H1 (cell line): ENCODE measurements around the gene SORBS1. TPM values are rescaled to one million over a fixed set of nuclear protein-coding genes. Genes with fewer than 3 reads are reported as not detected.

ENCODE experiments used
- CTCF ChIA-PET: fragments of 300-600 bp; sonication (Branson Sonifier 250); formaldehyde crosslinking; loops from one replicate; lab custom pipeline; 2021; ENCODE audit not compliant: partially characterized antibody; lab: Charles Lee
- POLR2A ChIA-PET: fragments of 300-600 bp; sonication (Branson Sonifier 250); formaldehyde crosslinking; loops from one replicate; lab custom pipeline; 2021; ENCODE audit warnings: inconsistent platforms; ENCODE audit not compliant: partially characterized antibody; lab: Charles Lee
- DNase-seq, 2 experiments: peaks; one replicate each; pipeline versions ENCODE4 v3.0.0 to v3.0.0-alpha.2; 2010 to 2022; ENCODE audit warnings: low spot score in 2 of 2, low read depth in 1 of 2, mixed read lengths in 1 of 2
- FAIRE-seq: peaks from 2 replicates; lab custom pipeline; 2011; peaks lifted over from hg19 to GRCh38; lab: Jason Lieb, UNC
- H2AFZ ChIP-seq: 2 replicates; pipeline ENCODE4 v1.8.1; 2012; ENCODE audit warnings: low read length, inconsistent platforms
- H2AK5ac ChIP-seq: 2 replicates; pipeline ENCODE4 v1.6.1; 2013; ENCODE audit warnings: low read depth, low read length
- H2BK120ac ChIP-seq: replicated peaks from 2 replicates; pipeline ENCODE3; 2013; ENCODE audit warnings: low read depth, low read length, inconsistent platforms
- H2BK12ac ChIP-seq: 2 replicates; pipeline ENCODE4 v1.6.1; 2013; ENCODE audit warnings: low read depth, low read length
- H2BK15ac ChIP-seq: 2 replicates; pipeline ENCODE4 v1.6.1; 2013; ENCODE audit warnings: low read length
- H2BK20ac ChIP-seq: 2 replicates; pipeline ENCODE4 v1.6.1; 2013; ENCODE audit warnings: low read length
- H2BK5ac ChIP-seq: 2 replicates; pipeline ENCODE4 v1.6.1; 2013; ENCODE audit warnings: low read depth, low read length
- H3K14ac ChIP-seq: 2 replicates; pipeline ENCODE4 v1.6.1; 2013; ENCODE audit warnings: inconsistent platforms; ENCODE audit not compliant: insufficient read length
- H3K18ac ChIP-seq: 2 replicates; pipeline ENCODE4 v1.6.1; 2013; ENCODE audit warnings: low read length; ENCODE audit errors: extremely low read depth
- H3K23ac ChIP-seq: 2 replicates; pipeline ENCODE4 v1.6.1; 2013; ENCODE audit warnings: inconsistent platforms; ENCODE audit not compliant: insufficient read length
- H3K23me2 ChIP-seq: 2 replicates; pipeline ENCODE4 v1.6.1; 2013; ENCODE audit warnings: low read depth, low read length
- H3K27ac ChIP-seq: 2 replicates; pipeline ENCODE4 v1.6.1; 2011; ENCODE audit warnings: low read depth, low read length, inconsistent platforms
- H3K27me3 ChIP-seq, 4 experiments: replicated peaks in 1 of 4; 1 replicate in 1 of 4; 2 replicates in 3 of 4; pipeline versions ENCODE4 v1.6.1 to v1.8.1; 2011 to 2013; ENCODE audit warnings: low read length in 3 of 4, mild to moderate bottlenecking in 3 of 4, inconsistent platforms in 2 of 4, mixed read lengths in 2 of 4, moderate library complexity in 1 of 4; ENCODE audit not compliant: control insufficient read depth in 3 of 4, insufficient read depth in 3 of 4; ENCODE audit errors: extremely low read depth in 1 of 4
- H3K36me3 ChIP-seq, 4 experiments: 2 replicates each; pipeline versions ENCODE4 v1.6.1 to v1.8.1; 2011 to 2013; ENCODE audit warnings: mild to moderate bottlenecking in 4 of 4, low read length in 3 of 4, moderate library complexity in 2 of 4, control low read depth in 1 of 4, inconsistent platforms in 1 of 4; ENCODE audit not compliant: insufficient read depth in 4 of 4, control insufficient read depth in 2 of 4
- H3K4ac ChIP-seq: replicated peaks from 2 replicates; pipeline ENCODE3; 2013; ENCODE audit warnings: low read length, low read depth, mixed read lengths, inconsistent platforms; ENCODE audit not compliant: insufficient read length
- H3K4me1 ChIP-seq, 4 experiments: replicated peaks in 1 of 4; 1 replicate in 1 of 4; 2 replicates in 3 of 4; pipeline versions ENCODE4 v1.6.1 to v1.8.1; 2011 to 2013; ENCODE audit warnings: low read length in 3 of 4, inconsistent platforms in 2 of 4, mixed read lengths in 1 of 4; ENCODE audit not compliant: insufficient read depth in 4 of 4, control insufficient read depth in 3 of 4
- H3K4me2 ChIP-seq, 2 experiments: 2 replicates each; pipeline versions ENCODE4 v1.6.1 to v1.8.1; 2011 to 2013; ENCODE audit warnings: low read depth in 2 of 2, low read length in 2 of 2, control low read depth in 1 of 2, inconsistent platforms in 1 of 2, mild to moderate bottlenecking in 1 of 2; ENCODE audit not compliant: insufficient read depth in 1 of 2
- H3K4me3 ChIP-seq, 4 experiments: fragments of 200-600, 300-600 bp in 1 of 4; sonication (generic), shearing (Covaris generic), sonication (Bioruptor Twin) in 1 of 4; 2 replicates each; pipeline versions ENCODE4 v1.5.1 to v1.8.1; 2011 to 2016; ENCODE audit warnings: low read length in 4 of 4, low read depth in 3 of 4, control low read depth in 2 of 4, inconsistent platforms in 2 of 4, mild to moderate bottlenecking in 2 of 4, mixed read lengths in 1 of 4, moderate library complexity in 1 of 4; ENCODE audit not compliant: insufficient read depth in 2 of 4; ENCODE audit errors: extremely low read depth in 1 of 4
- H3K56ac ChIP-seq: replicated peaks from 2 replicates; pipeline ENCODE3; 2013; ENCODE audit warnings: low read depth, mild to moderate bottlenecking, mixed read lengths, low read length, inconsistent platforms; ENCODE audit not compliant: insufficient read length
- H3K79me1 ChIP-seq: 2 replicates; pipeline ENCODE4 v1.6.1; 2013; ENCODE audit warnings: low read depth, low read length, control low read depth
- H3K79me2 ChIP-seq, 2 experiments: 2 replicates each; pipeline versions ENCODE4 v1.6.1 to v1.8.1; 2012 to 2013; ENCODE audit warnings: low read length in 2 of 2, mild to moderate bottlenecking in 2 of 2, inconsistent platforms in 1 of 2; ENCODE audit not compliant: insufficient read depth in 2 of 2, control insufficient read depth in 1 of 2
- H3K9ac ChIP-seq, 4 experiments: replicated peaks in 1 of 4; 1 replicate in 1 of 4; 2 replicates in 3 of 4; pipeline versions ENCODE4 v1.6.1 to v1.8.1; 2011 to 2013; ENCODE audit warnings: low read depth in 3 of 4, low read length in 3 of 4, control low read depth in 2 of 4, mild to moderate bottlenecking in 2 of 4, moderate library complexity in 2 of 4, inconsistent platforms in 1 of 4; ENCODE audit errors: extremely low read depth in 1 of 4
- H3K9me3 ChIP-seq, 2 experiments: 2 replicates each; pipeline versions ENCODE4 v1.6.1 to v1.8.1; 2012 to 2013; ENCODE audit warnings: mild to moderate bottlenecking in 2 of 2, moderate library complexity in 2 of 2, control low read depth in 1 of 2, inconsistent platforms in 1 of 2, low read depth in 1 of 2, low read length in 1 of 2, mixed read lengths in 1 of 2; ENCODE audit not compliant: insufficient read depth in 2 of 2
- H4K20me1 ChIP-seq, 2 experiments: replicated peaks in 1 of 2; 2 replicates each; pipeline versions ENCODE3 to v1.8.1; 2011 to 2013; ENCODE audit warnings: inconsistent platforms in 2 of 2, low read length in 2 of 2, mild to moderate bottlenecking in 1 of 2; ENCODE audit not compliant: insufficient read depth in 2 of 2, control insufficient read depth in 1 of 2
- H4K5ac ChIP-seq: 2 replicates; pipeline ENCODE4 v1.6.1; 2013; ENCODE audit warnings: low read length, low read depth, mixed read lengths, inconsistent platforms; ENCODE audit not compliant: insufficient read length
- H4K8ac ChIP-seq: 2 replicates; pipeline ENCODE4 v1.8.0; 2013; ENCODE audit warnings: mild to moderate bottlenecking, moderate library complexity, low read length, inconsistent platforms; ENCODE audit not compliant: insufficient read depth; ENCODE audit errors: extremely low read depth
- H4K91ac ChIP-seq: replicated peaks from 2 replicates; pipeline ENCODE3; 2013; ENCODE audit warnings: low read length, mixed read lengths, inconsistent platforms; ENCODE audit not compliant: insufficient read length
- CREB1 ChIP-seq: IDR thresholded peaks from 2 replicates; pipeline ENCODE4 v1.6.1; 2012; ENCODE audit warnings: inconsistent platforms
- E2F6 ChIP-seq: IDR thresholded peaks from 2 replicates; pipeline ENCODE4 v1.6.1; 2012; ENCODE audit warnings: inconsistent platforms
- KDM4A ChIP-seq: IDR thresholded peaks from one replicate; pipeline ENCODE4 v1.7.1; 2012; ENCODE audit warnings: low read depth, mild to moderate bottlenecking, moderate library complexity, low read length, inconsistent platforms; ENCODE audit not compliant: severe bottlenecking
- MAFK ChIP-seq: IDR thresholded peaks from 2 replicates; pipeline ENCODE4 v1.6.1; 2012; ENCODE audit warnings: low read depth, mild to moderate bottlenecking, improper control_type of control experiment, low read length
- POLR2AphosphoS5 ChIP-seq: IDR thresholded peaks from 2 replicates; pipeline ENCODE4 v1.6.1; 2011; ENCODE audit warnings: low read depth, low read length
- SIRT6 ChIP-seq: IDR thresholded peaks from one replicate; pipeline ENCODE4 v1.7.1; 2012; ENCODE audit warnings: low read length, inconsistent platforms
- SRF ChIP-seq: IDR thresholded peaks from 2 replicates; pipeline ENCODE4 v1.6.1; 2011; ENCODE audit warnings: mild to moderate bottlenecking, low read depth, low read length, moderate library complexity
- TAF7 ChIP-seq: optimal IDR thresholded peaks from 2 replicates; pipeline ENCODE3; 2011; ENCODE audit warnings: low read depth, mild to moderate bottlenecking, inconsistent platforms, low read length, moderate library complexity, borderline replicate concordance
- TEAD4 ChIP-seq: IDR thresholded peaks from 2 replicates; pipeline ENCODE4 v1.6.1; 2012; ENCODE audit warnings: low read depth, low read length, inconsistent platforms, mixed read lengths
- YY1 ChIP-seq: IDR thresholded peaks from 2 replicates; pipeline ENCODE4 v1.6.1; 2011; ENCODE audit warnings: low read depth, mild to moderate bottlenecking, low read length
- WGBS, 2 experiments: shearing (Covaris generic) in 1 of 2; methylation state at CpG; one replicate each; pipeline versions ENCODE4 v1.1.6 to v1.1.7; 2013 to 2015; ENCODE audit warnings: low lambda C conversion rate in 2 of 2, mixed read lengths in 2 of 2, inconsistent platforms in 1 of 2, low coverage in 1 of 2, missing lambda C conversion rate in 1 of 2; ENCODE audit not compliant: insufficient replicate concordance in 2 of 2, insufficient coverage in 1 of 2, insufficient read length in 1 of 2; ENCODE audit errors: extremely low coverage in 1 of 2, missing lambda C conversion rate in 1 of 2; 5-methylcytosine and 5-hydroxymethylcytosine counted together
- polyA plus RNA-seq, 7 experiments: library from polyadenylated mRNA; depleted of rRNA in 3 of 7; stranded (reverse) in 5 of 7; unstranded in 2 of 7; fragments of >200 nt in 5 of 7; fragments of 200-250 nt in 2 of 7; gene quantifications; 1 replicate in 5 of 7; 2 replicates in 1 of 7; 4 replicates in 1 of 7; pipeline versions ENCODE4 v1.2.1 to v1.2.3, GENCODE V29; 2011 to 2013; ENCODE audit warnings: missing spikeins in 2 of 7, mixed read lengths in 2 of 7
- total RNA-seq: library from RNA; stranded (reverse); fragmentation: NEBNext Ultra II Directional; extraction: Animal tissue kit (Norgen Biotek cat#: 25700); gene quantifications from 2 replicates; pipeline ENCODE4 v1.2.1, GENCODE V29; 2021

The SORBS1 gene
- total and polyA plus RNA-seq, 2 of the 8 experiments (the other 6 are each of a cell fraction or from before 2014, with no cell fraction given) = 16.0 to 35.0 TPM

DNA sequence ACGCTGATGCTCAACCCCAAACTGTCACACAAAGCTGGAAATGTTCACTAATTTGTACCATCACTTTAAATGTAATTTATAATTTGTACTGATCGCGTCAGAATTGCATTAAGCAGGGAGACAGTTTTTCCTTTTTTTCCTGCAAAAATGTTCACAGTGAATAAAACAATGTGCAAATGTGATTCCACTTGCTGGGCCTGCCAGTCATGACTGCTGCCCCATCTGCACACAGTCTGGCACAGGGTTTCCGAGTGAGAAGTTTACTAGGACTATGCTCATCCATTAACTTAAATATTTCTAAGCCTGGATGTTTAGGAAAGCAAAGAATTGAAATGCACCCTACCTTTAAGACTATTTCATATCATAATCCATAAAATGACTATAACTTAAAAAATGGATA is 99.6 kb downstream of the SORBS1 start:
- Histone ChIP-seq H3K4me2 (peak overlapping the region in 1 of 2 experiments; percentile 52; a peak in 3 of 4 replicates), H3K9me3 (no peaks in the 10 kb centered on the region), H2BK20ac (no peak overlapping the region), H4K5ac (no peak overlapping the region), H3K79me1 (no peaks in the 10 kb centered on the region), H2BK5ac (no peak overlapping the region), H3K4ac (no peak overlapping the region), H3K23ac (no peak overlapping the region), H4K20me1 (no peaks in the 10 kb centered on the region), H4K8ac (no peak overlapping the region), H2BK120ac (no peak overlapping the region), H3K9ac (no peak overlapping the region), H2AFZ (no peak overlapping the region), H3K79me2 (peaks cover 0 to 2% of the 10 kb centered on the region in 2 experiments; a peak in 1 of 4 replicates), H2BK15ac (no peak overlapping the region), H3K27ac (no peak overlapping the region), H3K56ac (no peak overlapping the region), H3K4me1 (peaks cover 0 to 22% (median 14%) of the 10 kb centered on the region in 4 experiments; a peak in 4 of 7 replicates), H2BK12ac (no peak overlapping the region), H3K27me3 (no peaks in the 10 kb centered on the region), H3K36me3 (no peaks in the 10 kb centered on the region), H4K91ac (no peak overlapping the region), H3K18ac (no peak overlapping the region), H3K14ac (no peak overlapping the region), H3K4me3 (peak overlapping the region in 1 of 4 experiments; percentile 14; a peak in 1 of 8 replicates), H2AK5ac (no peak overlapping the region), H3K23me2 (no peaks in the 10 kb centered on the region)
- no peak for FAIRE-seq
- CTCF ChIA-PET = interaction anchor here (1.9 to 12.8 kb wide), 3 partner anchors 10 to 140 kb away, joined by 4 to 95 read pairs (median 7); no protein-coding TSS in a partner anchor
- DNase-seq = no peak
- 66% methylated on average over 4 of the region's 4 CpGs; no CpG with 5 or more reads in 1 of the 2 experiments for WGBS, 2 experiments
- POLR2A ChIA-PET = no interaction called here
- TF ChIP-seq CREB1 (no peak), YY1 (no peak), SIRT6 (no peak), TEAD4 (no peak), POLR2AphosphoS5 (no peak), SRF (no peak), KDM4A (no peak), TAF7 (no peak), E2F6 (no peak), MAFK (no peak)
